Measurements from ENCODE around the gene C11orf68.

C11orf68 gene

GRCh38 chr11:65911682-65912568 is 6.9 kb downstream of the C11orf68 start:
- no peak overlapping the region for H3K4me3 ChIP-seq (ENCODE audit: low read depth, low read length)
- in situ Hi-C loops (cut with HindIII; ENCODE audit: low sequenced_read_pairs), result no loop called here
- TF ChIP-seq CTCF (IDR thresholded peaks at IDR 0.05; ENCODE audit: low read depth, low read length), result peak; percentile 32
- peak; percentile 73 for DNase-seq (ENCODE audit: low read depth, low spot score)

- no peak overlapping the region for H3K4me3 ChIP-seq (ENCODE audit: low read depth, low read length)
- DNase-seq (ENCODE audit: low read depth, low spot score), result no peak
- no peak for TF ChIP-seq CTCF (IDR thresholded peaks at IDR 0.05; ENCODE audit: low read depth, low read length)
- in situ Hi-C loops (cut with HindIII; ENCODE audit: low sequenced_read_pairs), result no loop called here
Measured at GRCh38 chr11:65907878-65908277, 11.0 kb downstream of the C11orf68 start.

DNA sequence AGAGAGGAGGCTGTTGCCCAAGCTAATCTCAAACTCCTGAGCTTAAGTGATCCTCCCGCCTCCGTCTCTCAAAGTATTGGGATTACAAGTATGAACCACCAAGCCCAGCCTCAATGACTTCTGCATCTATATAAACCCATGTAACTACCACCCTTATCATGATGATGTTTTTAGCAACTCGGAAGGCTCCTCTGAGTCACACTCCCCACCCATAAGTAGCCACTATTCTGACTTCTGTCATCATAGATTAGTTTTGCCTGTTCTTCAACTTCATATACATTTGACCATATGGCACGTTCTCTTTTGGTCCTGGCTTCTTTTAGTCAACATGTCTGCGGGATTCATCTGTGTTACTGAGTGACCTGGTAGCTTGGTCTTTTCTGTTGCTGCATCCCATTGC is 12.3 kb downstream of the C11orf68 start:
- no peak for DNase-seq (ENCODE audit: low read depth, low spot score)
- H3K4me3 ChIP-seq (ENCODE audit: low read depth, low read length), result no peak overlapping the region
- no peak for TF ChIP-seq CTCF (IDR thresholded peaks at IDR 0.05; ENCODE audit: low read depth, low read length)
- in situ Hi-C loops (cut with HindIII; ENCODE audit: low sequenced_read_pairs), result no loop called here

GRCh38 chr11:65903715-65904114 is 15.1 kb downstream of the C11orf68 start:
- no peak overlapping the region for H3K4me3 ChIP-seq (ENCODE audit: low read depth, low read length)
- DNase-seq (ENCODE audit: low read depth, low spot score), result no peak
- in situ Hi-C loops (cut with HindIII; ENCODE audit: low sequenced_read_pairs), result no loop called here
- TF ChIP-seq CTCF (IDR thresholded peaks at IDR 0.05; ENCODE audit: low read depth, low read length), result no peak

- no peak overlapping the region for H3K4me3 ChIP-seq (ENCODE audit: low read depth, low read length)
- in situ Hi-C loops (cut with HindIII; ENCODE audit: low sequenced_read_pairs), result no loop called here
- TF ChIP-seq CTCF (IDR thresholded peaks at IDR 0.05; ENCODE audit: low read depth, low read length), result no peak
- DNase-seq (ENCODE audit: low read depth, low spot score), result peak; percentile 82
Measured at GRCh38 chr11:65903068-65903481, 15.8 kb downstream of the C11orf68 start.

DNA sequence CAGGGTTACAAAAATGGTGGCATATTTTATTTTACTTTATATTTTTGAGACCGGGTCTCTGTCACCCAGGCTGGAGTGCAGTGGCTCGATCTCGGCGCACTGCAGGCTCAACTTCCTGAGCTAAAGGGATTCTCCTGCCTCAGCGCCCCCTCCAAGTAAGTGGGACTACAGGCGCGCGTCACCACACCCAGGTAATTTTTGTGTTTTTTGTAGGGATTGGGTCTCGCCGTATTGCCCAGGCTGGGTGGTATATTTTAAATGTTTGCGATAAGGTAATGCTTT is 18.0 kb downstream of the C11orf68 start:
- no peak overlapping the region for H3K4me3 ChIP-seq (ENCODE audit: low read depth, low read length)
- no peak for DNase-seq (ENCODE audit: low read depth, low spot score)
- in situ Hi-C loops (cut with HindIII; ENCODE audit: low sequenced_read_pairs), result no loop called here
- no peak for TF ChIP-seq CTCF (IDR thresholded peaks at IDR 0.05; ENCODE audit: low read depth, low read length)

All from astrocyte of the spinal cord (primary cell).